OCI-LY7 (cell line): Measurements from ENCODE around the gene SGSM1.

Experiments used
- CTCF ChIP-seq: fragments of 200-600 bp; sonication (generic); conservative IDR thresholded peaks from 2 replicates; pipeline ENCODE4 v1.5.1; 2014; ENCODE audit warnings: mild to moderate bottlenecking, antibody characterized with exemption, low read length, moderate library complexity, mixed read lengths
- EZH2phosphoT487 ChIP-seq: fragments of 200-600 bp; sonication (generic); IDR thresholded peaks from 2 replicates; pipeline ENCODE4 v1.6.1; 2018; ENCODE audit warnings: low read depth, borderline replicate concordance, mild to moderate bottlenecking, mixed run types, antibody characterized with exemption, low read length, moderate library complexity, mixed read lengths

DNA sequence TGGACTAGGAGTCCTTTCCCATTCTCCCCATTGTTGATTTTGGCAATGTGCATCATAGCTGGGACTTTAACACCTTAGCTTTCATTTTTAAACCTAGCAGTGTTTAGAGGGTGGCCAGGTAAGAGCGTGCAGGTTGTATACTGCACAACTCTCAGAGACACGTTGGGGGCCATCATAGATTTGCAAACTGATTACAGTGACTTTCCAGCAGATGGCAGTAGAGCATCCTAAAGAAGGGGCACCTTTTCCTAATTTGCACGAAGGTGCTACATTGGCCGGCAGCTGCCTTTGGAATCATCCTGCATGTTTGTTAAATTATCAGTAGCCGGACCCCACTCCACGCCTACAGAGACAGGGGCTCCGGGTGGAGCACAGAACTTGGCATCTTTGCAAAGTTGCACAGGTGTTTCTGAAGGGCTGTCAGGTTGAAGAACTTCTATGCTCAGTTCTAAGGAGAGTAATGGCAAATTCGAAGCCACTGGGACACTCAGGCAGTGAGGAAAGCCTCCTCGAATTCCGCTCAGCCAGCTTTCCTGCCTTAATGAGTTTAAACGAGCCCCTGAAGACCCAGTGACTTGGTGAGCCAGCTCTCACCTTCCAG, 132.8 kb downstream of the SGSM1 start:
- TF ChIP-seq CTCF (peak; percentile 85), EZH2phosphoT487 (no peak)
